ENCODE results near the gene ABHD17C. TPM values are rescaled to one million over a fixed set of nuclear protein-coding genes. Genes with fewer than 3 reads are reported as not detected.

ABHD17C gene
- total and polyA plus RNA-seq, 2 of the 8 experiments (the other 6 are each of a cell fraction or from before 2014, with no cell fraction given): 20.2 to 29.8 TPM

DNA sequence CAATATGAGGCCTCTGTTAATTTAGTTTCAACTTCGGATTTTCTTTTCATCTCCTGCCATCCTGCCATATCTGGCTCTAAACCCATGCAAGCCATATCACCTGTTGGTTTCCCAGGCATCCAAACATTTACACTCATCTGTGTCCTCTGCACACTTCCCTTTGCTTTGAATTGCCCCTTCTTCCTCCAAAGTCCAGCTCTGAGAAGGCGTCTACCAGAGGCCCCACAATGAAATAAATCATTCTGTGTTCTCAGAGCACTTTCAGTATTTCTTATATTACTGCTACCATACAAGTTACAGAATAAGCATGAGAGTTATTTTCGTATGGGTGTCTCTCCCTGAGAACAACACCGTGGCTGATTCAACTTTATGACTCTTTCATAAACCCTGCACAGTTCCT lies 12.9 kb upstream of the ABHD17C start:
- no peak overlapping the region for H3K9ac ChIP-seq (replicated peaks in 1 of 4; ENCODE audit: extremely low read depth in 1 of 4, low read depth in 3 of 4, low read length in 3 of 4)
- H3K4ac ChIP-seq (replicated peaks; ENCODE audit: insufficient read length, low read depth, low read length): no peak overlapping the region
- no peaks in the 10 kb centered on the region for H3K23me2 ChIP-seq (ENCODE audit: low read depth, low read length)
- H2BK15ac ChIP-seq (ENCODE audit: low read length): no peak overlapping the region
- H3K18ac ChIP-seq (ENCODE audit: extremely low read depth, low read length): no peak overlapping the region
- H3K4me1 ChIP-seq (replicated peaks in 1 of 4; ENCODE audit: control insufficient read depth in 3 of 4, insufficient read depth in 4 of 4, low read length in 3 of 4): no peaks in the 10 kb centered on the region
- no peak overlapping the region for H4K91ac ChIP-seq (replicated peaks; ENCODE audit: insufficient read length, low read length)
- H4K20me1 ChIP-seq (replicated peaks in 1 of 2; ENCODE audit: control insufficient read depth in 1 of 2, insufficient read depth in 2 of 2, low read length in 2 of 2): no peaks in the 10 kb centered on the region
- no peak overlapping the region for H2BK20ac ChIP-seq (ENCODE audit: low read length)
- H3K23ac ChIP-seq (ENCODE audit: insufficient read length): no peak overlapping the region
- H2BK120ac ChIP-seq (replicated peaks; ENCODE audit: low read depth, low read length): no peak overlapping the region
- H3K36me3 ChIP-seq (ENCODE audit: control insufficient read depth in 2 of 4, insufficient read depth in 4 of 4, low read length in 3 of 4): no peaks in the 10 kb centered on the region
- H4K8ac ChIP-seq (ENCODE audit: extremely low read depth, insufficient read depth, low read length): no peak overlapping the region
- H3K4me2 ChIP-seq (ENCODE audit: insufficient read depth in 1 of 2, low read depth in 2 of 2, low read length in 2 of 2): no peak overlapping the region
- no peak overlapping the region for H2AK5ac ChIP-seq (ENCODE audit: low read depth, low read length)
- H3K14ac ChIP-seq (ENCODE audit: insufficient read length): no peak overlapping the region
- H2AFZ ChIP-seq (ENCODE audit: low read length): no peak overlapping the region
- CTCF ChIA-PET (ENCODE audit: partially characterized antibody): interaction anchor here (0.6 to 3.1 kb wide), 2 partner anchors 8 to 294 kb away, joined by 3 to 10 read pairs; no protein-coding TSS in a partner anchor
- POLR2A ChIA-PET (ENCODE audit: partially characterized antibody): no interaction called here
- no peak overlapping the region for H2BK5ac ChIP-seq (ENCODE audit: low read depth, low read length)
- no peaks in the 10 kb centered on the region for H3K79me2 ChIP-seq (ENCODE audit: control insufficient read depth in 1 of 2, insufficient read depth in 2 of 2, low read length in 2 of 2)
- FAIRE-seq (no peak), DNase-seq (ENCODE audit: low read depth in 1 of 2, low spot score in 2 of 2) (no peak)
- H3K27me3 ChIP-seq (replicated peaks in 1 of 4; ENCODE audit: control insufficient read depth in 3 of 4, extremely low read depth in 1 of 4, insufficient read depth in 3 of 4, low read length in 3 of 4): 0 out of 7 replicates have a peak, but pooled peaks cover 0 to 2% (median 0%) of the 10 kb centered on the region in 4 experiments
- 83% methylated on average over 4 of the region's 4 CpGs; no CpG with 5 or more reads in 1 of the 2 experiments for WGBS, 2 experiments (ENCODE audit: extremely low coverage in 1 of 2, insufficient coverage in 1 of 2, insufficient read length in 1 of 2, insufficient replicate concordance in 2 of 2, low coverage in 1 of 2, low lambda C conversion rate in 2 of 2, missing lambda C conversion rate in 1 of 2)
- H3K27ac ChIP-seq (ENCODE audit: low read depth, low read length): no peak overlapping the region
- H3K4me3 ChIP-seq (ENCODE audit: extremely low read depth in 1 of 4, insufficient read depth in 2 of 4, low read depth in 3 of 4, low read length in 4 of 4): no peak overlapping the region
- no peak overlapping the region for H3K56ac ChIP-seq (replicated peaks; ENCODE audit: insufficient read length, low read depth, low read length)
- no peak overlapping the region for H4K5ac ChIP-seq (ENCODE audit: insufficient read length, low read depth, low read length)
- no peak overlapping the region for H2BK12ac ChIP-seq (ENCODE audit: low read depth, low read length)
- no peaks in the 10 kb centered on the region for H3K79me1 ChIP-seq (ENCODE audit: low read depth, low read length)
- 0 out of 4 replicates have a peak, but pooled peaks cover 0 to 4% of the 10 kb centered on the region in 2 experiments for H3K9me3 ChIP-seq (ENCODE audit: insufficient read depth in 2 of 2, low read depth in 1 of 2, low read length in 1 of 2)
- TF ChIP-seq NANOG (IDR thresholded peaks at IDR 0.05; ENCODE audit: insufficient read depth, low read depth, low read length, poor library complexity, severe bottlenecking) (no peak), CHD1 (IDR thresholded peaks at IDR 0.05; ENCODE audit: low read depth, low read length) (no peak)

Data from H1 (cell line).